Nephron (organoid): ENCODE results near the gene PGM5.

Experiments used
- H3K27ac Mint-ChIP-seq, 3 experiments: 2 replicates each; pipeline ENCODE4 v1.8.0; 2020; ENCODE audit warnings: mixed read lengths in 3 of 3, mild to moderate bottlenecking in 2 of 3, moderate library complexity in 1 of 3
- H3K27me3 Mint-ChIP-seq: 2 replicates; pipeline ENCODE4 v1.8.0; 2021; ENCODE audit warnings: low read depth, mild to moderate bottlenecking, moderate library complexity, mixed read lengths
- H3K36me3 Mint-ChIP-seq: 2 replicates; pipeline ENCODE4 v1.8.0; 2020; ENCODE audit warnings: low read depth, mixed read lengths
- H3K4me1 Mint-ChIP-seq: 2 replicates; pipeline ENCODE4 v1.8.0; 2020; ENCODE audit warnings: mixed read lengths
- H3K4me3 Mint-ChIP-seq, 3 experiments: 2 replicates each; pipeline ENCODE4 v1.8.0; 2020; ENCODE audit warnings: mild to moderate bottlenecking in 3 of 3, mixed read lengths in 3 of 3, moderate library complexity in 2 of 3
- H3K9me3 Mint-ChIP-seq: 2 replicates; pipeline ENCODE4 v1.8.0; 2020; ENCODE audit warnings: mixed read lengths
- CTCF ChIP-seq, 3 experiments: fragments of 200-600 bp; sonication (generic); IDR thresholded peaks; one replicate each; pipeline ENCODE4 v1.5.0; 2021; ENCODE audit warnings: antibody characterized with exemption in 3 of 3; ENCODE audit not compliant: unreplicated experiment in 3 of 3

Gene PGM5

GRCh38 chr9:68540712-68541535 lies 184.5 kb downstream of the PGM5 start, which contains the start of gene TMEM252:
Gene TMEM252, minus strand, starts transcription at chr9:68540883. Its CDS starts 69 bp downstream, at chr9:68540814.
- no peaks in the 10 kb centered on the region for H3K9me3 Mint-ChIP-seq
- peaks cover 16% of the 10 kb centered on the region for H3K27me3 Mint-ChIP-seq
- no peak for TF ChIP-seq CTCF (IDR thresholded peaks at IDR 0.05; ENCODE audit: unreplicated experiment in 3 of 3)
- peak within 1 kb of the TSS; percentile 69 to 88 (median 85) for H3K27ac Mint-ChIP-seq
- H3K4me1 Mint-ChIP-seq = peaks cover 38% of the 10 kb centered on the region
- peak within 1 kb of the TSS in 2 of 3 experiments; percentile 11 to 34 for H3K4me3 Mint-ChIP-seq
- peaks cover 4% of the 10 kb centered on the region for H3K36me3 Mint-ChIP-seq

- H3K9me3 Mint-ChIP-seq = no peaks in the 10 kb centered on the region
- H3K4me3 Mint-ChIP-seq = no peak overlapping the region
- H3K27ac Mint-ChIP-seq = peak overlapping the region; percentile 69 to 88 (median 85)
- H3K27me3 Mint-ChIP-seq = peaks cover 16% of the 10 kb centered on the region
- TF ChIP-seq CTCF (IDR thresholded peaks at IDR 0.05; ENCODE audit: unreplicated experiment in 3 of 3) = no peak
- peaks cover 38% of the 10 kb centered on the region for H3K4me1 Mint-ChIP-seq
- peaks cover 4% of the 10 kb centered on the region for H3K36me3 Mint-ChIP-seq
Observed at GRCh38 chr9:68541568-68541967, 185.2 kb downstream of the PGM5 start.

DNA sequence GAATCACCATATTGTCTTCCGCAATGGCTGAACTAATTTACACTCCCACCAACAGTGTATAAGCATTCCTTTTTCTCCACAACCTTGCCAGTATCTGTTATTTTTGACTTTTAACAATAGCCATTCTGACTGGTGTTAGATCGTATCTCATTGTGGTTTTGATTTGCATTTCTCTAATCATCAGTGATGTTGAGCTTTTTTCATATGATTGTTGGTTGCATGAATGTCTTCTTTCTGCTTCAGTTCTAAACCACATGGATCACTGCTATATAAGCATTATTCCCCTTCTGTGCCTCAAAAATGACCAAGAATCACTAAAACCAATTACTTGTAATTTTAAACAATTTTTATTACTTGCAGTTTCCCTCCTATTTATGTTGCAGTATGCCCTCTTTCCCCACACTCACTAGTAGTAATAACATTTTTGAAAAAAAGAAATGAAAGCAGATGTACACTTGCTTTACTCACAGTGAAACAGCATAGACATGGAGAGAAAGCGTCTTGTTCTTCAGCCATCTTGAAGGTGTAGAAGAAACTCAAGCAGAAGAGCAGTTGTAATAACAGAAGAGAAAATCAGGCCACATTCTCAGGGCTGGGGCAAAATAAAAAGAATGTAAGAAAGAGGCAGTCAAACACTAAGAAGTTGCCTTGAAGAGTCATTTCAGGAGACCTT lies 188.8 kb downstream of the PGM5 start:
- peak overlapping the region in 1 of 3 experiments; percentile 4 for H3K27ac Mint-ChIP-seq
- no peaks in the 10 kb centered on the region for H3K9me3 Mint-ChIP-seq
- H3K27me3 Mint-ChIP-seq = peaks cover 21% of the 10 kb centered on the region
- H3K4me1 Mint-ChIP-seq = peaks cover 31% of the 10 kb centered on the region
- TF ChIP-seq CTCF (IDR thresholded peaks at IDR 0.05; ENCODE audit: unreplicated experiment in 3 of 3) = no peak
- H3K36me3 Mint-ChIP-seq = no peaks in the 10 kb centered on the region
- no peak overlapping the region for H3K4me3 Mint-ChIP-seq

GRCh38 chr9:68546596-68547390 lies 190.4 kb downstream of the PGM5 start:
- H3K9me3 Mint-ChIP-seq = no peaks in the 10 kb centered on the region
- no peak overlapping the region for H3K4me3 Mint-ChIP-seq
- peaks cover 16% of the 10 kb centered on the region for H3K4me1 Mint-ChIP-seq
- H3K36me3 Mint-ChIP-seq = no peaks in the 10 kb centered on the region
- H3K27me3 Mint-ChIP-seq = peaks cover 21% of the 10 kb centered on the region
- no peak for TF ChIP-seq CTCF (IDR thresholded peaks at IDR 0.05; ENCODE audit: unreplicated experiment in 3 of 3)
- H3K27ac Mint-ChIP-seq = peak overlapping the region; percentile 24 to 80 (median 70)

DNA sequence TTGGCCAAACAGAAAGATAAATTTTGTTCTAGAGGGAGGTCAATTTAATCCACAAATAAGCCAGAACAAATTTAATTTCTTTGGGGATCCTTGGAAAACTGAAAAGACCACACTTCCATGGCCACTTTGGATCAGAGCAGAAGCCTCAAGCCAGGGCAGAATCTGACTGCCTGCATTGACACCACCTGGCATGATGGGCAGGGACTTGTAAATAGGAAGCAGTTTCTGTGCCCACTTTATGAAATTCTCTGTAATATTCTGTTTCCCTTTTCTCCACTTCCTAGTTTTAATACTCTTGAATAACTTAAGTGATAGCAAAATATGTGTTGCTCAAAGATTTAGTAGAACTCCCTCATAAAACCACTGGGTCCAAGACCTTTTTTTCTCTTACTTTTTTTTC lies 191.0 kb downstream of the PGM5 start:
- Mint-ChIP-seq H3K4me3 (no peak overlapping the region), H3K27ac (peak overlapping the region in 2 of 3 experiments; percentile 24 to 72), H3K4me1 (peaks cover 15% of the 10 kb centered on the region), H3K36me3 (no peaks in the 10 kb centered on the region), H3K27me3 (peaks cover 21% of the 10 kb centered on the region), H3K9me3 (no peaks in the 10 kb centered on the region)
- TF ChIP-seq CTCF (IDR thresholded peaks at IDR 0.05; ENCODE audit: unreplicated experiment in 3 of 3) = no peak
